Sigmoid colon (tissue), 7 donors: Measurements from ENCODE around the gene PCDHA7. TPM values are rescaled to one million over a fixed set of nuclear protein-coding genes. Genes with fewer than 3 reads are reported as not detected.
"Not testable (repeated sequence)": the region's sequence is repeated elsewhere in the genome, so short reads cannot be mapped to it uniquely, and the experiment has no call there.

ENCODE experiments used
- DNase-seq: peaks from one replicate; pipeline ENCODE4 v3.0.0-alpha.2; 2019
- H3K27ac ChIP-seq, 4 donors: fragments of 200-600 bp; sonication (generic); one replicate each; pipeline ENCODE4 v1.5.1; 2016 to 2019; ENCODE audit warnings: mild to moderate bottlenecking in 1 of 4
- H3K27me3 ChIP-seq, 3 donors: fragments of 200-600 bp; sonication (generic); one replicate each; pipeline ENCODE4 v1.5.1; 2019; ENCODE audit warnings: mild to moderate bottlenecking in 1 of 3
- H3K36me3 ChIP-seq, 4 donors: fragments of 200-600 bp; sonication (generic); one replicate each; pipeline ENCODE4 v1.5.1; 2016 to 2019
- H3K4me1 ChIP-seq, 4 donors: fragments of 200-600 bp; sonication (generic); one replicate each; pipeline ENCODE4 v1.5.1; 2017 to 2019
- H3K4me3 ChIP-seq, 4 donors: fragments of 200-600 bp; sonication (generic); one replicate each; pipeline ENCODE4 v1.5.1; 2017 to 2019; ENCODE audit warnings: mild to moderate bottlenecking in 2 of 4, moderate library complexity in 1 of 4
- H3K9me3 ChIP-seq, 4 donors: fragments of 200-600 bp in 3 of 4; sonication (generic) in 3 of 4; one replicate each; pipeline versions ENCODE4 v1.5.1 to v1.6.1; 2013 to 2019
- EP300 ChIP-seq, 4 donors: sonication (generic); formaldehyde crosslinking; IDR thresholded peaks; one replicate each; pipeline ENCODE4 v1.6.1; 2017; ENCODE audit warnings: antibody characterized with exemption in 4 of 4
- POLR2A ChIP-seq, 2 donors: fragments of 450-650 bp; IDR thresholded peaks; one replicate each; pipeline ENCODE4 v1.6.1; 2016; ENCODE audit warnings: antibody characterized with exemption in 2 of 2, mild to moderate bottlenecking in 2 of 2, moderate library complexity in 2 of 2
- POLR2AphosphoS5 ChIP-seq, 4 donors: sonication (generic); formaldehyde crosslinking; IDR thresholded peaks; one replicate each; pipeline ENCODE4 v1.6.1; 2017; ENCODE audit warnings: antibody characterized with exemption in 4 of 4
- WGBS, 2 donors: extraction: QIAGEN DNeasy Blood & Tissue Kit; methylation state at CpG; one replicate each; pipeline ENCODE4 v1.1.7; 2013; 5-methylcytosine and 5-hydroxymethylcytosine counted together
- intact Hi-C: fragments of 100-400 bp; cut with DNase I; formaldehyde crosslinking; loops from one replicate; pipeline ENCODE4 v1.15.1; 2023
- polyA plus RNA-seq, 3 donors: library from polyadenylated mRNA; stranded (reverse); fragments of 200-250 nt; gene quantifications; one replicate each; pipeline ENCODE4 v1.2.3, GENCODE V29; 2013
- total RNA-seq, 4 donors: library from RNA; depleted of rRNA; stranded (reverse); fragments of >200 nt; gene quantifications; one replicate each; pipeline ENCODE4 v1.1.0, GENCODE V29; 2016
- TF ChIP-seq, protein P1 (sequence below), 4 experiments: fragments of 450-650 bp in 3 of 4; fragments of 200-600 bp in 1 of 4; IDR thresholded peaks; one replicate each; pipeline ENCODE4 v1.5.1; 2016 to 2019; ENCODE audit warnings: antibody characterized with exemption in 4 of 4, mild to moderate bottlenecking in 3 of 4, moderate library complexity in 2 of 4
- donor health status: healthy with polysubstance abuse.
- donor health status: Bipolar disorder and iron deficiency.
- donor health status: healthy.

Gene PCDHA7
- total and polyA plus RNA-seq, 7 donors = 0.14 to 0.82 (median 0.36) TPM; not detected in 2

DNA sequence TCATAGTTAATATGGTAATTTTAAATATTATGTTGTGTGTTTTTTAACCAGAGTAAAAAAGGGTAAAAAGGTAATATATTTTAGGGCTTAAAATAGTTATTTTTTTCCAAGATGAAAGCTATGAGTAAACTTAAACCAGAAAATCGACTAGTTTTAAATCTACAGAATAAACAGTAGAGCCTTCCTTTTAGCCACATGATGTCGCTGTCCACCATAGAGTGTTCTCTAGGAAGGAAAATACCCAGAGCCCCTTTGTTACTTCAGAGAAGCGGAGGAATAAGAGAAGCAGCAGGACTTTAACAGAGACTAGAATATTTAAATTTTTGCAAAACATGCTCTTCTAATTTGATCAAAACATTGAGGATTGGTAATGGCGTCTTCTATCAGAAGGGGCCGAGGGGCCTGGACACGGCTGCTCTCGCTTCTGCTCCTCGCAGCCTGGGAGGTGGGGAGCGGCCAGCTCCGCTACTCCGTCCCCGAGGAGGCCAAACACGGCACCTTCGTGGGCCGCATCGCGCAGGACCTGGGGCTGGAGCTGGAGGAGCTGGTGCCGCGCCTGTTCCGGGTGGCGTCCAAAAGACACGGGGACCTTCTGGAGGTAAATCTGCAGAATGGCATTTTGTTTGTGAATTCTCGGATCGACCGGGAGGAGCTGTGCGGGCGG, 39.3 kb upstream of the PCDHA7 start, which contains the start of gene PCDHA2:
Gene PCDHA2 (plus strand): TSS at position 258 of the 664 bp plus-strand sequence.
- no peaks in the 10 kb centered on the region for H3K36me3 ChIP-seq
- no peak within 1 kb of the TSS for H3K27ac ChIP-seq
- 28 to 48% methylated on average over 27 of the region's 27 CpGs for WGBS, 2 donors
- TF ChIP-seq, protein P1, sequence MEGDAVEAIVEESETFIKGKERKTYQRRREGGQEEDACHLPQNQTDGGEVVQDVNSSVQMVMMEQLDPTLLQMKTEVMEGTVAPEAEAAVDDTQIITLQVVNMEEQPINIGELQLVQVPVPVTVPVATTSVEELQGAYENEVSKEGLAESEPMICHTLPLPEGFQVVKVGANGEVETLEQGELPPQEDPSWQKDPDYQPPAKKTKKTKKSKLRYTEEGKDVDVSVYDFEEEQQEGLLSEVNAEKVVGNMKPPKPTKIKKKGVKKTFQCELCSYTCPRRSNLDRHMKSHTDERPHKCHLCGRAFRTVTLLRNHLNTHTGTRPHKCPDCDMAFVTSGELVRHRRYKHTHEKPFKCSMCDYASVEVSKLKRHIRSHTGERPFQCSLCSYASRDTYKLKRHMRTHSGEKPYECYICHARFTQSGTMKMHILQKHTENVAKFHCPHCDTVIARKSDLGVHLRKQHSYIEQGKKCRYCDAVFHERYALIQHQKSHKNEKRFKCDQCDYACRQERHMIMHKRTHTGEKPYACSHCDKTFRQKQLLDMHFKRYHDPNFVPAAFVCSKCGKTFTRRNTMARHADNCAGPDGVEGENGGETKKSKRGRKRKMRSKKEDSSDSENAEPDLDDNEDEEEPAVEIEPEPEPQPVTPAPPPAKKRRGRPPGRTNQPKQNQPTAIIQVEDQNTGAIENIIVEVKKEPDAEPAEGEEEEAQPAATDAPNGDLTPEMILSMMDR (IDR thresholded peaks at IDR 0.05) = no peak
- TF ChIP-seq EP300 (IDR thresholded peaks at IDR 0.05) = no peak
- no peak for TF ChIP-seq POLR2A (IDR thresholded peaks at IDR 0.05)
- TF ChIP-seq POLR2AphosphoS5 (IDR thresholded peaks at IDR 0.05) = no peak
- H3K9me3 ChIP-seq = peaks cover 0 to 34% (median 25%) of the 10 kb centered on the region in 4 donors
- H3K27me3 ChIP-seq = peaks cover 0 to 74% (median 0%) of the 10 kb centered on the region in 3 donors
- intact Hi-C loops = no loop called here
- peak within 1 kb of the TSS in 3 of 4 donors; percentile 16 to 28 (median 25) for H3K4me3 ChIP-seq
- H3K4me1 ChIP-seq = no peaks in the 10 kb centered on the region
- no peak for DNase-seq

GRCh38 chr5:140795259-140795641, 38.8 kb upstream of the PCDHA7 start:
- TF ChIP-seq POLR2AphosphoS5 (IDR thresholded peaks at IDR 0.05) (no peak), POLR2A (IDR thresholded peaks at IDR 0.05) (no peak), EP300 (IDR thresholded peaks at IDR 0.05) (no peak)
- TF ChIP-seq, protein P1 (IDR thresholded peaks at IDR 0.05) = no peak
- intact Hi-C loops = no loop called here
- Histone ChIP-seq H3K27me3 (peaks cover 0 to 70% (median 0%) of the 10 kb centered on the region in 3 donors), H3K9me3 (peaks cover 0 to 31% (median 25%) of the 10 kb centered on the region in 4 donors), H3K4me3 (peak overlapping the region in 3 of 4 donors; percentile 16 to 28 (median 25)), H3K27ac (no peak overlapping the region), H3K4me1 (no peaks in the 10 kb centered on the region), H3K36me3 (no peaks in the 10 kb centered on the region)
- no peak for DNase-seq
- WGBS, 2 donors = 26 to 47% methylated on average over 15 of the region's 15 CpGs

DNA sequence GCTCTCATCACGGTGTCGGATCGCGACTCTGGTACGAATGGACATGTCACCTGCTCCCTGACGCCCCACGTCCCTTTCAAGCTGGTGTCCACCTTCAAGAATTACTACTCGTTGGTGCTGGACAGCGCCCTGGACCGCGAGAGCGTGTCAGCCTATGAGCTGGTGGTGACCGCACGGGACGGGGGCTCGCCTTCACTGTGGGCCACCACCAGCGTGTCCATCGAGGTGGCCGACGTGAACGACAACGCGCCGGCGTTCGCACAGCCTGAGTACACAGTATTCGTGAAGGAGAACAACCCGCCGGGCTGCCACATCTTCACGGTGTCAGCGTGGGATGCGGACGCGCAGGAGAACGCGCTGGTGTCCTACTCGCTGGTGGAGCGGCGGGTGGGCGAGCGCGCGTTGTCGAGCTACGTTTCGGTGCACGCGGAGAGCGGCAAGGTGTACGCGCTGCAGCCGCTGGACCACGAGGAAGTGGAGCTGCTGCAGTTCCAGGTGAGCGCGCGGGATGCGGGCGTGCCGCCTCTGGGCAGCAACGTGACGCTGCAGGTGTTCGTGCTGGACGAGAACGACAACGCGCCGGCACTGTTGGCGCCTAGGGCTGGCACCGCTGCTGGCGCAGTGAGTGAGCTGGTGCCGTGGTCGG, 37.9 kb upstream of the PCDHA7 start:
- H3K4me1 ChIP-seq, H3K4me3 ChIP-seq, DNase-seq, H3K36me3 ChIP-seq, intact Hi-C loops, H3K27ac ChIP-seq: not testable (repeated sequence)
- Histone ChIP-seq H3K9me3 (peaks cover 0 to 31% (median 27%) of the 10 kb centered on the region in 4 donors), H3K27me3 (peaks cover 0 to 72% (median 0%) of the 10 kb centered on the region in 3 donors)
- 65 to 80% methylated on average over 72 of the region's 72 CpGs for WGBS, 2 donors

- intact Hi-C loops = no loop called here
- Histone ChIP-seq H3K4me3 (no peak overlapping the region), H3K4me1 (no peaks in the 10 kb centered on the region), H3K9me3 (peaks cover 0 to 31% (median 29%) of the 10 kb centered on the region in 4 donors), H3K36me3 (no peaks in the 10 kb centered on the region), H3K27me3 (peaks cover 0 to 77% (median 0%) of the 10 kb centered on the region in 3 donors), H3K27ac (no peak overlapping the region)
- 65 to 82% methylated on average over 39 of the region's 39 CpGs for WGBS, 2 donors
- no peak for TF ChIP-seq POLR2A (IDR thresholded peaks at IDR 0.05)
- DNase-seq = no peak
Observed at GRCh38 chr5:140796718-140797095, 37.4 kb upstream of the PCDHA7 start.

DNA sequence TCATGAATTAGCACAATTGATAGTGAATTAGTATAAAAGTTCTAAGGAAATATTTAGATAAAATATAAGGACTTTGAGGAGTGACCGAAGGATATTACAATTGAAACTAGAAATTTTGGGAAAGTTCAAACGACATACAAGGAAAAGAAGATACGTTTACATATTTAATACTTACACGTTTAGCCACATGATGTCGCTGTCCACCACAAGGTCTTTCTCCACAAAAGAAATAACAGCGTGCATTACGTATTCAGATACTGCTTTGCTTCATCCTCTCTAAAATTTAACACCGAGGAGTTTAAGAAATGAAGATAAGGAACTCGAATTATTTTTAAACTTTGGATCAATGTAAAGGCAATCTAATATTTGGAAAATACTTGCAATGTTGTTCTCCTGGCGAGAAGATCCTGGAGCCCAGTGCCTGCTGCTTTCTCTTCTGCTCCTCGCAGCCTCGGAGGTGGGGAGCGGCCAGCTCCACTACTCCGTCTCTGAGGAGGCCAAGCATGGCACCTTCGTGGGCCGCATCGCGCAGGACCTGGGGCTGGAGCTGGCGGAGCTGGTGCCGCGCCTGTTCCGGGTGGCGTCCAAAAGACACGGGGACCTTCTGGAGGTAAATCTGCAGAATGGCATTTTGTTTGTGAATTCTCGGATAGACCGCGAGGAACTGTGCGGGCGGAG, 33.1 kb upstream of the PCDHA7 start, which contains the start of gene PCDHA3:
Gene PCDHA3 (plus strand): TSS at position 242 of the 678 bp plus-strand sequence.
- TF ChIP-seq, protein P1 (IDR thresholded peaks at IDR 0.05) = peak in 1 of 4 experiments; percentile 11
- no peak for TF ChIP-seq POLR2AphosphoS5 (IDR thresholded peaks at IDR 0.05)
- intact Hi-C loops = no loop called here
- peak within 1 kb of the TSS in 1 of 4 donors; percentile 51 for H3K27ac ChIP-seq
- peaks cover 0 to 73% (median 0%) of the 10 kb centered on the region in 3 donors for H3K27me3 ChIP-seq
- DNase-seq = no peak
- H3K4me3 ChIP-seq = peak within 1 kb of the TSS in 3 of 4 donors; percentile 34 to 43 (median 42)
- H3K9me3 ChIP-seq = peaks cover 0 to 25% (median 15%) of the 10 kb centered on the region in 4 donors
- no peaks in the 10 kb centered on the region for H3K36me3 ChIP-seq
- H3K4me1 ChIP-seq = no peaks in the 10 kb centered on the region
- 24 to 55% methylated on average over 29 of the region's 29 CpGs for WGBS, 2 donors
